Thymus (tissue), 11 donors: Measurements from ENCODE around the gene LRP11. TPM values are rescaled to one million over a fixed set of nuclear protein-coding genes. Genes with fewer than 3 reads are reported as not detected.
"Not testable (repeated sequence)": the region's sequence is repeated elsewhere in the genome, so short reads cannot be mapped to it uniquely, and the experiment has no call there.

Experiments
- DNase-seq, 9 donors: peaks; one replicate each; pipeline ENCODE4 v3.0.0-alpha.2; 2013; ENCODE audit warnings: low spot score in 9 of 9, low read depth in 6 of 9, missing footprints in 1 of 9
- H3K27ac ChIP-seq, 2 donors: one replicate each; pipeline ENCODE4 v1.5.1; 2013; ENCODE audit warnings: control low read depth in 1 of 2, low read depth in 1 of 2, low read length in 1 of 2, mild to moderate bottlenecking in 1 of 2, moderate library complexity in 1 of 2
- H3K27me3 ChIP-seq, 2 donors: one replicate each; pipeline ENCODE4 v1.5.1; 2013; ENCODE audit warnings: low read length in 1 of 2; ENCODE audit not compliant: control insufficient read depth in 2 of 2, insufficient read depth in 1 of 2
- H3K36me3 ChIP-seq, 2 donors: one replicate each; pipeline ENCODE4 v1.5.1; 2013; ENCODE audit warnings: low read length in 1 of 2, mild to moderate bottlenecking in 1 of 2, moderate library complexity in 1 of 2; ENCODE audit not compliant: control insufficient read depth in 2 of 2, insufficient read depth in 2 of 2
- H3K4me1 ChIP-seq, 2 donors: one replicate each; pipeline ENCODE4 v1.5.1; 2013; ENCODE audit warnings: low read length in 2 of 2; ENCODE audit not compliant: control insufficient read depth in 2 of 2, insufficient read depth in 2 of 2
- H3K4me3 ChIP-seq, 2 donors: one replicate each; pipeline ENCODE4 v1.5.1; 2013; ENCODE audit warnings: low read length in 2 of 2, control low read depth in 1 of 2, mild to moderate bottlenecking in 1 of 2
- H3K9me3 ChIP-seq, 2 donors: one replicate each; pipeline ENCODE4 v1.5.1; 2013; ENCODE audit warnings: low read length in 1 of 2, mild to moderate bottlenecking in 1 of 2; ENCODE audit not compliant: control insufficient read depth in 2 of 2, insufficient read depth in 1 of 2
- WGBS: extraction: QIAGEN DNeasy Blood & Tissue Kit; methylation state at CpG from one replicate; pipeline ENCODE4 v1.1.7; 2013; 5-methylcytosine and 5-hydroxymethylcytosine counted together
- polyA plus RNA-seq: library from polyadenylated mRNA; stranded (reverse); fragments of 200-250 nt; gene quantifications from one replicate; pipeline ENCODE4 v1.2.3, GENCODE V29; 2013
- total RNA-seq: library from RNA; stranded (reverse); fragments of 120-200 nt; gene quantifications from one replicate; pipeline ENCODE4 v1.2.4, GENCODE V29; 2013
- donor health status: healthy.

Gene LRP11
- total and polyA plus RNA-seq, 2 donors = 2.0 to 10.3 TPM

GRCh38 chr6:149899486-149899885 is 35.3 kb upstream of the LRP11 start:
- no peak overlapping the region for H3K27ac ChIP-seq
- no peaks in the 10 kb centered on the region for H3K4me1 ChIP-seq
- WGBS = 98% methylated on average over 6 of the region's 6 CpGs
- H3K9me3 ChIP-seq = no peaks in the 10 kb centered on the region
- no peak for DNase-seq
- H3K36me3 ChIP-seq = no peaks in the 10 kb centered on the region
- H3K4me3 ChIP-seq = no peak overlapping the region
- H3K27me3 ChIP-seq = peaks cover 0 to 9% of the 10 kb centered on the region in 2 donors

DNA sequence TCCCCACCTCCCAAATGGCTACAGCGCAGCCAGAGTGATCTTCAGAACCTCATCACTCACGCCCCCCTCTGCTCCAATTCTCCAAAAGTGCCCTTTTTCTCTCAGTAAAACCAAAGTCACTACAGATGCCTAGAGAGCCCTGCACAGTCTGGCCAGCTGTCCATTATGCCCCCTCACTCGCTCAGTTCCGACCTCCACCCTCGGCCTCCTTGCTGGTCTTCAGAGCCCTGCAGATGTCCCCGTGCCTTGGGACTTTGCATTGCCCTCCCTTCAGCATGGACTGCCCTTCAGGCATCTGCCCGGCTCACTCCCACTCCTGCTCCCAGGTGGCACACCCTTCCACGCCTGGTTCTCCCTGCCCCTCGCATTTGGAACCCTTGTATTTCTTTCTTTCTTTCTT is 34.8 kb upstream of the LRP11 start:
- H3K4me1 ChIP-seq = no peaks in the 10 kb centered on the region
- no peak overlapping the region for H3K27ac ChIP-seq
- H3K36me3 ChIP-seq = no peaks in the 10 kb centered on the region
- DNase-seq = no peak
- WGBS = 98% methylated on average over 9 of the region's 9 CpGs
- H3K4me3 ChIP-seq = no peak overlapping the region
- H3K9me3 ChIP-seq = no peaks in the 10 kb centered on the region
- peaks cover 0 to 9% of the 10 kb centered on the region in 2 donors for H3K27me3 ChIP-seq

GRCh38 chr6:149897855-149898744 is 33.9 kb upstream of the LRP11 start, which contains the start of gene RAET1E:
Gene RAET1E (minus strand): TSS chr6:149898113. CDS start chr6:149890901, 7,212 bp downstream.
- Histone ChIP-seq H3K4me3 (no peak within 1 kb of the TSS), H3K4me1 (no peaks in the 10 kb centered on the region), H3K27ac (no peak within 1 kb of the TSS), H3K9me3 (no peaks in the 10 kb centered on the region), H3K36me3 (no peaks in the 10 kb centered on the region), H3K27me3 (peaks cover 0 to 3% of the 10 kb centered on the region in 2 donors)
- 95% methylated on average over 17 of the region's 17 CpGs for WGBS
- DNase-seq = no peak

- H3K27ac ChIP-seq = no peak overlapping the region
- H3K36me3 ChIP-seq = no peaks in the 10 kb centered on the region
- peaks cover 0 to 3% of the 10 kb centered on the region in 2 donors for H3K27me3 ChIP-seq
- no peak for DNase-seq
- no peaks in the 10 kb centered on the region for H3K9me3 ChIP-seq
- H3K4me3 ChIP-seq = no peak overlapping the region
- 95% methylated on average over 13 of the region's 13 CpGs for WGBS
- H3K4me1 ChIP-seq = no peaks in the 10 kb centered on the region
Observed at GRCh38 chr6:149897015-149897697, 33.0 kb upstream of the LRP11 start.

- no peak overlapping the region for H3K27ac ChIP-seq
- peaks cover 0 to 3% of the 10 kb centered on the region in 2 donors for H3K27me3 ChIP-seq
- H3K36me3 ChIP-seq = no peaks in the 10 kb centered on the region
- no peaks in the 10 kb centered on the region for H3K9me3 ChIP-seq
- WGBS = 95% methylated on average over 3 of the region's 3 CpGs
- H3K4me3 ChIP-seq = no peak overlapping the region
- no peak for DNase-seq
- no peaks in the 10 kb centered on the region for H3K4me1 ChIP-seq
Observed at GRCh38 chr6:149896491-149896890, 32.3 kb upstream of the LRP11 start.

- Histone ChIP-seq H3K4me3 (no peak overlapping the region), H3K9me3 (no peaks in the 10 kb centered on the region), H3K27me3 (peaks cover 0 to 3% of the 10 kb centered on the region in 2 donors), H3K27ac (no peak overlapping the region), H3K36me3 (no peaks in the 10 kb centered on the region), H3K4me1 (no peaks in the 10 kb centered on the region)
- 54% methylated on average over 5 of the region's 5 CpGs for WGBS
- DNase-seq = no peak
Observed at GRCh38 chr6:149895833-149896271, 31.7 kb upstream of the LRP11 start.

DNA sequence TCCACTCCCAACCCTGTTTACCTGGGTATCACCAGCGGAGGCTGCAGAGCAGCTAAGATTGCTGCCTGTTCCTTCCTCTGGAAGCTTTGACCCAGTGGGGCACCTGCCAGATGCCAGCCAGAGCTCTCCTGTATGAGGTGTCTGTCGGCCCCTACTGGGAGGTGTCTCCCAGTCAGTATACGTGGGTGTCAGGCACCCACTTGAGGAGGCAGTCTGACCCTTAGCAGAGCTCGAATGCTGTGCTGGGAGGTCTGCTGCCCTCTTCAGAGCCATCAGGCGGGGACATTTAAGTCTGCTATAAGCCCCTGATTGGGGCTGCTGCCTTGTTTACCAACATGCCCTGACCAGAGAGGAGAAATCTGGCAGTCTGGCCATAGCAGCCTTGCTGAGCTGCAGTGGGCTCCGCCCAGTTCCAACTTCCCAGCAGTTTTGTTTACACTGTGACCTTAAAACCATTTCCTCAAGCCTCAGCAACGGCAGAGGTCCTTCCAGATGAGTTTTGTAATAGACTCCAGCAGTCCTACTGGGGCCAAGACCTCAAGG is 31.0 kb upstream of the LRP11 start:
- H3K4me1 ChIP-seq = no peaks in the 10 kb centered on the region

DNA sequence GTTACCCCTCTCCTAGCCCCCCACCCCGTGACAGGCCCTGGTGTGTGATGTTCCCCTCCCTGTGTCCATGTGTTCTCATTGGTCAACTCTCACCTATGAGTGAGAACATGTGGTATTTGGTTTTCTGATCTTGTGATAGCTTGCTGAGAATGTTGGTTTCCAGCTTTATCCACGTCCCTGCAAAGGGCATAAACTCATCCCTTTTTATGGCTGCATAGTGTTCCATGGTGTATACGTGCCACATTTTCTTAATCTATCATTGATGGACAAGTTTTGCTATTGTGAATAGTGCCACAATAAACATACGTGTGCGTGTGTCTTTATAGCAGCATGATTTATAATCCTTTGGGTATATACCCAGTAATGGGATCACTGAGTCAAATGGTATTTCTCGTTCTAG is 27.7 kb upstream of the LRP11 start:
- DNase-seq, H3K4me3 ChIP-seq, H3K4me1 ChIP-seq, H3K9me3 ChIP-seq, H3K27ac ChIP-seq, H3K36me3 ChIP-seq, H3K27me3 ChIP-seq: not testable (repeated sequence)
- WGBS = 97% methylated on average over 6 of the region's 6 CpGs

More for the DNA sequence above, 31.0 kb upstream of the LRP11 start:
- no peaks in the 10 kb centered on the region for H3K36me3 ChIP-seq
- no peaks in the 10 kb centered on the region for H3K9me3 ChIP-seq
- no peak overlapping the region for H3K27ac ChIP-seq
- H3K4me3 ChIP-seq = no peak overlapping the region
- DNase-seq = no peak
- H3K27me3 ChIP-seq = peaks cover 0 to 5% of the 10 kb centered on the region in 2 donors
- WGBS = 84% methylated on average over 7 of the region's 7 CpGs

DNA sequence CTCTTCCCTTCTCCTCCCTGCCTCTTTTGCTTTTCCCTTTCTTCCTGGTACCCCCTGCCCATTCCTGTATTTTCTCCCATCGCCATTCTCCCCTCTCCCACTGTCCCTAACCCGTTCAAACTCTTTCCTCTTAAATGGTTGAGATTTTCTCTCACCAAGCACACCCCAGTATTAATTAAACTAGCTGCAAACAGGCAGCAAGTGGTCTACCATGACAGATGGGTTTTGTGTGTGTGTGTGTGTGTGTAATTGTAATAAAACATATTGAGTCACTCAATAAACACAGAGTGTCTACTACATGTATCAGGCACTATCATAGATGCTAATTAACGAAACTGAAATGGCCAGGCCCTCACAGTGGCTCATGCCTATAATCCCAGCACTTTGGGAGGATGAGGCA is 27.1 kb upstream of the LRP11 start:
- Histone ChIP-seq H3K27me3 (peaks cover 0 to 5% of the 10 kb centered on the region in 2 donors), H3K9me3 (no peaks in the 10 kb centered on the region), H3K4me3 (no peak overlapping the region), H3K4me1 (no peaks in the 10 kb centered on the region), H3K36me3 (no peaks in the 10 kb centered on the region), H3K27ac (no peak overlapping the region)
- 94% methylated on average over 3 of the region's 3 CpGs for WGBS
- DNase-seq = no peak
